Measurements from ENCODE around the gene TMEM151A.

TMEM151A gene

DNA sequence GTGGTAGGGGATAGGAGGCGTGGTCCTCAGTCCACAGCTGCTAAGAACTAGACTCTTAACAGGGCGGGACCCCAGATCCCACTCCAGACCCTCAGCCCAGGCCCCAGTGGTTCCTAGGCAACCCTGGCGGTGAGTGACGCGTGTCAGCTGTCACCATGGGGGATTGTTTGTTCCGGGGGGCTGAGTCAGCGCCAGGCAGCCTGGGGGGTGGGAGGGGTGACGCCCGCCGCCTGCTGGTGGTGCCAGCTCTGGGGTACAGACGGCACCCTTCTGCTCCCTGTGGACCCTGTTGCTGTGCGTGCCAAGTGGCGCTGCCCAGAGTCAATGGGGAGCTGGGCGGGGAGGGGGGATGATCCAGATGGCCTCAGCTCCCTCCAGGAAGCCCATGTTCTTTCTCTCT, 11.3 kb upstream of the TMEM151A start:
- Histone ChIP-seq H4K20me1 (ENCODE audit: insufficient read depth, low read length, poor library complexity, severe bottlenecking) (peaks cover 8% of the 10 kb centered on the region), H2AFZ (ENCODE audit: low read length) (no peak overlapping the region), H3K9me3 (ENCODE audit: insufficient read depth, low read depth, low read length) (no peaks in the 10 kb centered on the region), H3K4me2 (ENCODE audit: low read depth, low read length, poor library complexity, severe bottlenecking) (no peak overlapping the region), H3K27me3 (ENCODE audit: insufficient read depth, low read length, poor library complexity, severe bottlenecking) (no peaks in the 10 kb centered on the region), H3K36me3 (ENCODE audit: insufficient read depth, low read length) (peaks cover 10% of the 10 kb centered on the region; the same call in 1 of the 2 replicates), H3K9ac (ENCODE audit: low read depth, low read length, poor library complexity, severe bottlenecking) (no peak overlapping the region), H3K9me2 (replicated peaks; ENCODE audit: low read depth, low read length) (no peaks in the 10 kb centered on the region), H3K4me1 (ENCODE audit: insufficient read depth, low read length, poor library complexity, severe bottlenecking) (peaks cover 15% of the 10 kb centered on the region), H3K79me2 (ENCODE audit: insufficient read depth, low read length) (no peaks in the 10 kb centered on the region), H3K4me3 (ENCODE audit: low read length, poor library complexity, severe bottlenecking) (no peak overlapping the region), H3F3A (ENCODE audit: low read depth) (no peaks in the 10 kb centered on the region)
- TF ChIP-seq, protein P1, sequence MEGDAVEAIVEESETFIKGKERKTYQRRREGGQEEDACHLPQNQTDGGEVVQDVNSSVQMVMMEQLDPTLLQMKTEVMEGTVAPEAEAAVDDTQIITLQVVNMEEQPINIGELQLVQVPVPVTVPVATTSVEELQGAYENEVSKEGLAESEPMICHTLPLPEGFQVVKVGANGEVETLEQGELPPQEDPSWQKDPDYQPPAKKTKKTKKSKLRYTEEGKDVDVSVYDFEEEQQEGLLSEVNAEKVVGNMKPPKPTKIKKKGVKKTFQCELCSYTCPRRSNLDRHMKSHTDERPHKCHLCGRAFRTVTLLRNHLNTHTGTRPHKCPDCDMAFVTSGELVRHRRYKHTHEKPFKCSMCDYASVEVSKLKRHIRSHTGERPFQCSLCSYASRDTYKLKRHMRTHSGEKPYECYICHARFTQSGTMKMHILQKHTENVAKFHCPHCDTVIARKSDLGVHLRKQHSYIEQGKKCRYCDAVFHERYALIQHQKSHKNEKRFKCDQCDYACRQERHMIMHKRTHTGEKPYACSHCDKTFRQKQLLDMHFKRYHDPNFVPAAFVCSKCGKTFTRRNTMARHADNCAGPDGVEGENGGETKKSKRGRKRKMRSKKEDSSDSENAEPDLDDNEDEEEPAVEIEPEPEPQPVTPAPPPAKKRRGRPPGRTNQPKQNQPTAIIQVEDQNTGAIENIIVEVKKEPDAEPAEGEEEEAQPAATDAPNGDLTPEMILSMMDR (conservative IDR thresholded peaks at IDR 0.05; ENCODE audit: low read length), result no peak
- TF ChIP-seq EZH2phosphoT487 (IDR thresholded peaks at IDR 0.05; ENCODE audit: borderline replicate concordance), result no peak

DNA sequence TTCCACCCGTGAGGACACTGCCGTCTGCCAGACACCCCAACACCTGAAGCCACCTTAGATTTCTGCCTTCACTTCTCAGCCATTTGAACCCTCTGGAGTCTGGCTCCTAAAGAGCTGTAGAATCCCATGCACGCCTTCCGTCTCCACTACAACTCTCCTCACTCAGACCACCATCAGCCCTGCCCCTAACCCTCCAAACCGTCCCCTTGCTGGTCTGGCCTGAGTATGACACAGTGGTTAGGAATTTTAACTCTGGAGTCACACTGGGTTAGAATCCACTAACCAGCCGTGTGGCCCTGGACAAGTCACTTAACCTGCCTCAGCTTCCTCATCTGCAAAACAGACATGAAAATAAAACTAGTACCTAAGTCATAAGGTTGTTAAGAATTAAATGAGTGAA, 10.7 kb upstream of the TMEM151A start:
- no peak overlapping the region for H2AFZ ChIP-seq (ENCODE audit: low read length)
- H3K9me2 ChIP-seq (replicated peaks; ENCODE audit: low read depth, low read length), result no peaks in the 10 kb centered on the region
- H3K9ac ChIP-seq (ENCODE audit: low read depth, low read length, poor library complexity, severe bottlenecking), result no peak overlapping the region

DNA sequence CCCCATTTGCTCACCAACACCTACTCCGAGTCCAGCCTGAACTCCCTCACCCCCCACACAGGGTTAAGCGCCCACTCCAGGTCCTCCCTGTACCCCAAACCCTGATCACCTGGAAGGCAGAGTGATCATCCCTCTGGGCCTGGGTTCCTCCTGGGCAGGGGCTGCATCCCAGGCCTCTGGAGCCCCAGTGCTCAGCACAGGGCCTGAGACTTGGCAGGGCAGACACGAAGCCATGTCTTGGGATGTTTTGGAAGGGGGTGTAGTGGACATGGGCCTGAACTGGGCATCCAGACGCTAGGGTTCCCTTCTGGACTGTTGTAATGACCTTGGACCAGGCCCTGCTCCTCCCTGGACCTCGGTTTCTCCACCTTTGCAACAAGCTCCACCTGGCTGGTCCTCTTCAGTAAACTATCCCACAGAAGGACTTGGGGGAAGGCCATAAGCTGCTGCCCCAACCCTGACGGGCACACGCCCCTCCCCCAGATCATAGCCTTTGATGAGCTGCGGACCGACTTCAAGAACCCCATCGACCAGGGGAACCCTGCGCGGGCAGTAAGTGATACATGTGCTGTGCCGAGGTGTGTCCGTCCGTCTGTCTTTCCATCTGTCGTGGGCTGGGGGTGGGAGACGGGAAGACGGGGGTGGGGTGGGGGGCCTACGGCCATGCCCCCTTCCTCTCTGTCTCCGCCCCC, 9.8 kb upstream of the TMEM151A start:
- Histone ChIP-seq H3K9me3 (ENCODE audit: insufficient read depth, low read depth, low read length) (no peaks in the 10 kb centered on the region), H3F3A (ENCODE audit: low read depth) (no peaks in the 10 kb centered on the region), H2AFZ (ENCODE audit: low read length) (no peak overlapping the region), H3K79me2 (ENCODE audit: insufficient read depth, low read length) (no peaks in the 10 kb centered on the region), H3K4me2 (ENCODE audit: low read depth, low read length, poor library complexity, severe bottlenecking) (no peak overlapping the region), H3K4me1 (ENCODE audit: insufficient read depth, low read length, poor library complexity, severe bottlenecking) (peaks cover 14% of the 10 kb centered on the region), H4K20me1 (ENCODE audit: insufficient read depth, low read length, poor library complexity, severe bottlenecking) (peaks cover 8% of the 10 kb centered on the region), H3K9me2 (replicated peaks; ENCODE audit: low read depth, low read length) (no peaks in the 10 kb centered on the region), H3K9ac (ENCODE audit: low read depth, low read length, poor library complexity, severe bottlenecking) (no peak overlapping the region), H3K36me3 (ENCODE audit: insufficient read depth, low read length) (no peaks in the 10 kb centered on the region), H3K4me3 (ENCODE audit: low read length, poor library complexity, severe bottlenecking) (no peak overlapping the region), H3K27me3 (ENCODE audit: insufficient read depth, low read length, poor library complexity, severe bottlenecking) (no peaks in the 10 kb centered on the region)
- no peak for TF ChIP-seq EZH2phosphoT487 (IDR thresholded peaks at IDR 0.05; ENCODE audit: borderline replicate concordance)
- TF ChIP-seq, protein P1 (conservative IDR thresholded peaks at IDR 0.05; ENCODE audit: low read length), result no peak

More for the DNA sequence above, 10.7 kb upstream of the TMEM151A start:
- Histone ChIP-seq H3K9me3 (ENCODE audit: insufficient read depth, low read depth, low read length) (no peaks in the 10 kb centered on the region), H3K4me3 (ENCODE audit: low read length, poor library complexity, severe bottlenecking) (no peak overlapping the region), H3K4me2 (ENCODE audit: low read depth, low read length, poor library complexity, severe bottlenecking) (no peak overlapping the region), H3K79me2 (ENCODE audit: insufficient read depth, low read length) (no peaks in the 10 kb centered on the region), H4K20me1 (ENCODE audit: insufficient read depth, low read length, poor library complexity, severe bottlenecking) (peaks cover 8% of the 10 kb centered on the region), H3K27me3 (ENCODE audit: insufficient read depth, low read length, poor library complexity, severe bottlenecking) (no peaks in the 10 kb centered on the region), H3K4me1 (ENCODE audit: insufficient read depth, low read length, poor library complexity, severe bottlenecking) (peaks cover 15% of the 10 kb centered on the region), H3F3A (ENCODE audit: low read depth) (no peaks in the 10 kb centered on the region), H3K36me3 (ENCODE audit: insufficient read depth, low read length) (peaks cover 5% of the 10 kb centered on the region; the same call in 1 of the 2 replicates)
- TF ChIP-seq EZH2phosphoT487 (IDR thresholded peaks at IDR 0.05; ENCODE audit: borderline replicate concordance), result no peak
- TF ChIP-seq, protein P1 (conservative IDR thresholded peaks at IDR 0.05; ENCODE audit: low read length), result no peak
